Activated CD4-positive, CD25-positive, alpha-beta regulatory T cell treated with anti-CD3 and anti-CD28 coated beads, Interleukin-2, amount 50 U/mL, for 16 hours (primary cell): ENCODE results near the gene LRMDA.
"Not testable (repeated sequence)": the region's sequence is repeated elsewhere in the genome, so short reads cannot be mapped to it uniquely, and the experiment has no call there.

Experiments
- DNase-seq: peaks from one replicate; pipeline ENCODE4 v3.0.0-alpha.2; 2020; ENCODE audit warnings: low read depth, low spot score

The LRMDA gene

GRCh38 chr10:75742355-75742754, 310.9 kb downstream of the LRMDA start:
- DNase-seq = no peak

- DNase-seq = no peak
These were observed 311.9 kb downstream of the LRMDA start for GRCh38 chr10:75743291-75743778.

DNA sequence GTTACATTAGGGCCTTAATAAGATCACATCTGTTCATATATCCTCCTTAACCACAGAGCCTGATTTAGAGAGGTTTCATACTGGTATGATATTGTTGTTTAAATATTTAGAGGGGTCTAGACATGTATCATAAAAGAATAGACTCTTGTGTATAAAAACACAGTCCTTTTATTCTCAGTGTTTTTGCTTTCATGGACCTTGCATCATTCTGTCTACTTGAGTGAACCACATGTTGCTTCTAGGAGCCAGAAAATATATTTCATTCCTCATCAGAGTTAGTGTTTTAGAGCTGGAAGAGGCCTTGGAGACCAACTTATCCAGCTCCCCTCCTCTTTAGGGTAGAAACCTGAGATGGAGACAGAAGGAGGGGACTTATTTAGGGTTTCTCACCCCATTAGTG, 312.8 kb downstream of the LRMDA start:
- no peak for DNase-seq

GRCh38 chr10:75746356-75746755, 314.9 kb downstream of the LRMDA start:
- DNase-seq = no peak

DNA sequence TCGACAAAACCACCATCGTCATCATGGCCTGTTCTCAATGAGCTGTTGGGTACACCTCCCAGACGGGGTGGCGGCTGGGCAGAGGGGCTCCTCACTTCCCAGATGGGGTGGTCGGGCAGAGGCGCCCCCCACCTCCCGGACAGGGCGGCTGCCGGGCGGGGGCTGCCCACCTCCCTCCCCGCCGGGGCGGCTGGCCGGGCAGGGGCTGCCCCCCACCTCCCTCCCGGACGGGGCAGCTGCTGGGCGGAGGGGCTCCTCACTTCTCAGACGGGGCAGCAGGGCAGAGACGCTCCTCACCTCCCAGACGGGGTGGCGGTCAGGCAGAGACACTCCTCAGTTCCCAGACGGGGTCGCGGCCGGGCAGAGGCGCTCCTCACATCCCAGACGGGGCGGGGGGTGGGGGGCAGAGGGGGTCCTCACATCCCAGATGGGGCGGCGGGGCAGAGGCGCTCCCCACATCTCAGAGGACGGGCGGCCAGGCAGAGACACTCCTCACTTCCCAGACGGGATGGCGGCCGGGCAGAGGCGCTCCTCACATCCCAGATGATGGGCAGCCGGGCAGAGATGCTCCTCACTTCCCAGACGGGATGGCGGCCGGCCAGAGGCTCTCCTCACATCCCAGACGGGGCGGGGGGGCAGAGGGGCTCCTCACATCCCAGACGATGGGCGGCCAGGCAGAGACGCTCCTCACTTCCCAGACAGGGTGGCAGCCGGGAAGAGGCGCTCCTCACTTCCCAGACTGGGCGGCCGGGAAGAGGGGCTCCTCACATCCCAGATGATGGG, 318.9 kb downstream of the LRMDA start:
- not testable (repeated sequence) for DNase-seq

GRCh38 chr10:75751232-75751631, 319.8 kb downstream of the LRMDA start:
- no peak for DNase-seq

GRCh38 chr10:75753621-75754020, 322.2 kb downstream of the LRMDA start:
- no peak for DNase-seq

DNA sequence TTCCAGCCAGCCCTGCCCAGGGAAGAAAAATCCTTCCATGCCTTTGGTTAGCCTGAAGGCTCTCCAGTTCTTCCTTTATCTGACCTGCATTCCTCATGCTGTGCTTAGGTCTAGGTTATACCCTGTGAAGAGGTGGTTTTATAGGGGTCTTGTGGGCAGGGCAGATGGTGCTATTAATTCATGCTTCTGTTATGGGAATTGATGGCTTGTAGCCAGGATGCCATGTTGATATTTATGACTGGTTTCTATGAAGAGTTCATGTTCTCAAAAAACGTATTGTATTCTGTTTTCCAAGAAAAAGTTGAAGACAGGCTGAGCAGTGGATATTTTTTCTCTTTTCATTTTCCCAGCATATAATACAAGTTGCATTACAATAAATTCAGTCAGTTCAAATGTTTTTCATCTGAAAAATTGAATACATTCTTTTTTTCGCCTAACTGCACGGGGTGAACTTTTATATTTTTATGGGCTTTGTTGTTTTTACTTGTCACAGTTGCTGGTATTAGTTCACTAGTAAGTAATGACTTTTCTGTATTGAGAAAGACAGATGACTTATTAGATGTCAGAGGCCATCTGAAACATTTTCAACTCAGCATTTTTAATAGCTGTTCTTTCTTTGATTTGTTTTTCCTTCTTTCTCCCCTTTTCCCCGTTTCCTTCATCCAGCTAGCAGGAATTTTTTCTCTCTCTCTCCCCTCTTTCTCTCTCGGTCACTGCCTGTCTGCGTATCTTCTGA, 322.8 kb downstream of the LRMDA start:
- DNase-seq = no peak

- no peak for DNase-seq
These were observed 324.1 kb downstream of the LRMDA start for GRCh38 chr10:75755528-75755927.

DNA sequence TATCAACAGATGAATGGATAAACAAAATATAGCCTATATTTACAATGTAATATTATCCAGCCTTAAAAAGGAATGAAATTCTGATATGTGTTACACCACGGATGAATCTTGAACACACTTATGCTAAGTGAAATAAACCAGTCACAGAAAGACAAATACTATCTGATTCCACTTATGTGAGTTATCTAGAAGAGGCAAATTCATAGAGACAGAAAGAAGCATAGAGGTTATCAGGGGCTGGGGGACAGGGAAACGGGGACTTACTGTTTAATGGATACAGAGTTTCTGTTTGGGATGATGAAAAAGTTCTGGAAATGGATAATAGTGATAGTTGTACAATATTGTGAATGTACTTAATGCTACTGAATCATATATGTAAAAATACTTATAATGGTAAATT, 329.9 kb downstream of the LRMDA start:
- no peak for DNase-seq

DNA sequence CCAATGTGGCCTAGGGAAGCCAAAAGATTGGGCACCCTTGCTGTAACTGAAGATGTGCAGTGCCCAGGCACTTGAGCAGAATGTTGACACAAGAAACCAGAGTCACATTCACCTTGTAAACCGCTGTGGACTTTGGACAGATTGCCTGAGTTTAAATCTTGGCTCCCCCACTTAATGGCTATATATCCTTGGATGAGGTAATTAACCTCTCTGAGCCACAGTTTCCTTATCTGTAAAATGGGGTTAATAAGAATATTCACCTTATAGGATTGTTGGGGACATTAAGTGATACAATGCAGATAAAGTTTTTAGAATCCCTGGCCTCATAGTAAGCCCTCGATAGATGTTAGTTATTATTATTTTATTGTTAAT, 331.0 kb downstream of the LRMDA start:
- no peak for DNase-seq

- DNase-seq = no peak
These were observed 332.2 kb downstream of the LRMDA start for GRCh38 chr10:75763652-75764051.

- DNase-seq = no peak
These were observed 333.8 kb downstream of the LRMDA start for GRCh38 chr10:75764974-75765788.

- no peak for DNase-seq
These were observed 334.3 kb downstream of the LRMDA start for GRCh38 chr10:75765789-75766096.

- no peak for DNase-seq
These were observed 334.7 kb downstream of the LRMDA start for GRCh38 chr10:75766106-75766505.

GRCh38 chr10:75766752-75767151, 335.3 kb downstream of the LRMDA start:
- DNase-seq = not testable (repeated sequence)

GRCh38 chr10:75770626-75771081, 339.2 kb downstream of the LRMDA start:
- DNase-seq = no peak

DNA sequence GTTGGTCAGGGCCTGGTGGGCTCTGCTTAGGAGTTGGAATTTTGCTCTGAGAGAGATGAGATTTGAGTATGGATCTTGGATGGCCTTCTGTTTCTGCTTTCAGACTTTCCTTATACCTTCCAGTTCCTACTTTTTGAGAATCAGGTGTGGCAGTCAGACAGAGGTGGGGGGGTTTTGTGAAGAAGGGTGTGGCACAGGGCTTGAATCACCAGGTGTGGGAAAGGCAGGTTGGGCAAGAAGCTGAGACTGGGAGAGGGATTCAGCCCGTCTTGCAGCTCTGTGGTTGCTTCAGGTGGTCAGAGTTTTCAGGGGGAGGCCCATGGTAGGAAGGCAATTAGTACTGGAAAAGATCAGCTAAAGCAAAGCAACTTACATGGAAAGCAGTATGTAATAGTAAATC, 340.2 kb downstream of the LRMDA start:
- DNase-seq = no peak

DNA sequence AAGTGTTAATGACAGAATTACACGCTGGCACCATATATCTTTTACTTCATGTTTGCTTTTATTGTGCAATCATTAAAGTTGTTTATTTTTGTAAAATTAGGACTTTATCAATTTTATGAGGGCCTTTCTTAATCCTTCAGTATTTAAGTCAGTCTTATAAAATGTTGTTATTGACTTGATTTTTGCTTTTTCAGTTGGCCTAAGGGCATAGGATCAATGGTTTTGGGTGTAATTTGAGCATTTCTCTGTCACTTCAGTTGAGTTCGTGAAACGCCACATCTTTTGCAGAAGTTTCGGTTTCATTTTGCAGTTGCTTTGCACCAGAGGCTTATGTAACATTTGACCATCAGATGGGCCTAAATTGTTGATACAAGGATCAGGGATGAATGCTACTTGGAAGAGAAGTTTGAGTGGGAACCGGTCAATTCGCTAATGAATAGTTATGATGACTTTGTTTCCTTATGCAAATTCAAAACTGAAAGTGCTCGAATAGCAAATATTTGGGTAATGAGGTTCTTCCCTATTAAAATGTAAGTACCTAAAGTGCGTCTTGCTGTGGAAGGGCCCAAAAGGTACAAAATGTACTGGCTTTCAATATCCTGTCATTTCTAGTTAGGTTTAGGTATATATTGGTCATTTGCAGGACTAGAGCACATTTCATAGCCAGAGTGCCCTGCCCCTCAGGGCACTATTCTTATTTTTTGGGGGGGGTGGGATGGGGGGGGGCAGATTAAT, 340.9 kb downstream of the LRMDA start:
- no peak for DNase-seq

DNA sequence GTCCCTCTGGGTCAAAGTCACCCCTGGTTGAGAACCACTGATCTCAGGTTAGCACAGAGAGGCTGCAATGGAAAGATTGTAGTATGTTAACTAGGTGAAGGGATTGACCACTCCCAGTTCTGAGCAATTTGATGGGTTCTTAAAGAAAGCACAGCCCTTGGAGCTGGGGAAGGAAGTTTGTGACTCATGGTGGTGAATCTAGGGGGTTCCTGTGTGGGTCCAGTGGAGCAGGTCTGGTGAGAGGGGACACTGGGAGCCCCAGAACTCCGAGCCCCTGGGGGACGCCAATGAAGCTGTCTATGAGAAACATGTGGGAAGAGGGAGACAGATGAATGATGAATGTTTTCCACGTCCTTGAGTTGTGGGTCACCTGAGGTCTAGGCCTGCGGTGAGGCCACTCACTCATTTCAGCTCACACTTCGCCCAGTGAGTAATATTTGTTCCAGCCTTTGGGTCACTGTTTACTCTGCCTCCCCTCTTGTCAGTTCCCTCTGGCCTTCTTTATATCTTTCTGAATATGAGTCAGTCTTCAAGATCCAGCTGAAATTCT, 341.9 kb downstream of the LRMDA start:
- DNase-seq = no peak
